SK-N-SH treated with all-trans-retinoic acid at 6 μM for 48 hours (cell line): ENCODE results near the gene MYOD1.

ENCODE experiments used
- ATAC-seq: fragments of 200-7000 bp; cut with Tn5 transposase; 3 replicates; pipeline ENCODE4 v1.9.1; 2020; ENCODE audit warnings: mild to moderate bottlenecking, moderate library complexity
- CSDC2 ChIP-seq: fragments of 250-450 bp; sonication (Bioruptor Pico); IDR thresholded peaks from 2 replicates; pipeline ENCODE4 v1.5.0; 2020; ENCODE audit warnings: mild to moderate bottlenecking, moderate library complexity
- GLIS3 ChIP-seq: fragments of 250-450 bp; sonication (Bioruptor Pico); IDR thresholded peaks from 2 replicates; pipeline ENCODE4 v1.5.0; 2020; ENCODE audit warnings: mild to moderate bottlenecking, moderate library complexity
- OSR1 ChIP-seq: fragments of 250-450 bp; sonication (Bioruptor Pico); IDR thresholded peaks from 2 replicates; pipeline ENCODE4 v1.8.0; 2022; ENCODE audit warnings: moderate library complexity, mild to moderate bottlenecking, inconsistent platforms
- PPARA ChIP-seq: fragments of 250-450 bp; sonication (Bioruptor Pico); IDR thresholded peaks from 2 replicates; pipeline ENCODE4 v1.5.0; 2020; ENCODE audit warnings: mild to moderate bottlenecking, borderline replicate concordance
- RARB ChIP-seq: fragments of 250-450 bp; sonication (Bioruptor Pico); IDR thresholded peaks from 2 replicates; pipeline ENCODE4 v1.8.0; 2021; ENCODE audit warnings: mild to moderate bottlenecking, moderate library complexity
- SNAI2 ChIP-seq: fragments of 250-450 bp; sonication (Bioruptor Pico); IDR thresholded peaks from 2 replicates; pipeline ENCODE4 v1.5.0; 2020; ENCODE audit warnings: mild to moderate bottlenecking, moderate library complexity
- TCF4 ChIP-seq: fragments of 250-450 bp; sonication (Bioruptor Pico); IDR thresholded peaks from 2 replicates; pipeline ENCODE4 v1.8.0; 2021; ENCODE audit warnings: mild to moderate bottlenecking, moderate library complexity, borderline replicate concordance
- TOX ChIP-seq: fragments of 250-450 bp; sonication (Bioruptor Pico); IDR thresholded peaks from 2 replicates; pipeline ENCODE4 v1.8.0; 2021; ENCODE audit warnings: mild to moderate bottlenecking, moderate library complexity, borderline replicate concordance
- ZC3H10 ChIP-seq: fragments of 250-450 bp; sonication (Bioruptor Pico); IDR thresholded peaks from 2 replicates; pipeline ENCODE4 v1.5.1; 2021; ENCODE audit warnings: mild to moderate bottlenecking, moderate library complexity
- ZFP3 ChIP-seq: fragments of 250-450 bp; sonication (Bioruptor Pico); IDR thresholded peaks from 2 replicates; pipeline ENCODE4 v1.5.0; 2020; ENCODE audit warnings: mild to moderate bottlenecking, moderate library complexity
- ZFP30 ChIP-seq: fragments of 450-650 bp; formaldehyde crosslinking; IDR thresholded peaks from 2 replicates; pipeline ENCODE4 v1.5.0; 2022; ENCODE audit warnings: mild to moderate bottlenecking, moderate library complexity
- ZNF565 ChIP-seq: fragments of 450-650 bp; formaldehyde crosslinking; conservative IDR thresholded peaks from 2 replicates; pipeline ENCODE4 v1.5.0; 2020; ENCODE audit warnings: low read depth, mild to moderate bottlenecking, moderate library complexity
- ZNF70 ChIP-seq: fragments of 450-650 bp; formaldehyde crosslinking; IDR thresholded peaks from 2 replicates; pipeline ENCODE4 v1.5.0; 2020; ENCODE audit warnings: mild to moderate bottlenecking, moderate library complexity
- ZNF8 ChIP-seq: fragments of 450-650 bp; formaldehyde crosslinking; IDR thresholded peaks from 2 replicates; pipeline ENCODE4 v1.5.0; 2020; ENCODE audit warnings: mild to moderate bottlenecking, moderate library complexity
- TF ChIP-seq, protein P1 (sequence below): fragments of 250-450 bp; sonication (Bioruptor Pico); IDR thresholded peaks from 2 replicates; pipeline ENCODE4 v1.8.0; 2021; ENCODE audit warnings: low read depth, mild to moderate bottlenecking, moderate library complexity, borderline replicate concordance
- TF ChIP-seq, protein P2 (sequence below): fragments of 250-450 bp; sonication (Bioruptor Pico); IDR thresholded peaks from 2 replicates; pipeline ENCODE4 v1.8.0; 2020; ENCODE audit warnings: mild to moderate bottlenecking, moderate library complexity, borderline replicate concordance
- TF ChIP-seq, protein P3 (sequence below): fragments of 250-450 bp; sonication (Bioruptor Pico); IDR thresholded peaks from 2 replicates; pipeline ENCODE4 v1.5.0; 2020; ENCODE audit warnings: mild to moderate bottlenecking, moderate library complexity
- TF ChIP-seq, protein P4 (sequence below): fragments of 250-450 bp; sonication (Bioruptor Pico); IDR thresholded peaks from 2 replicates; pipeline ENCODE4 v1.5.1; 2021; ENCODE audit warnings: mild to moderate bottlenecking, moderate library complexity

Gene MYOD1

DNA sequence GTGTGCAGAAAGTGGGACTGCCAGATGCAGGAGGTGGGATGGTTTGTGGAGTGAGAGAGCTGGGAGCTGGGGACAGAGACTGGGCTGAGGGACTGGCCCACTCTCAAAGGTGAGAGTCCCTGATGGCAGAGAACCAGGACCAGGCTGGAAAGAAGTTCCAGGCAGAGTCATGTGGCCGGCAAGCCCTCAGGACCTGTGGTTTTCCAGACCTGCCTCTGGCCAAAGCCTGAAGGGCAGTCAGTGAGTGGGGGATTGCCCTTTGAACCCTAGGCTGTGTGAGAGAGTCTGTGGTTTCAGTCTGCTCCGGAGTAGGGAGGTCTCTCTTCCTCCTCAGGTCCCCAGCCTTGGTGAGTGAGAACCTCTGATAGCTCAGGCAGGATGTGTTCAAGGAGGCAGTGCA, 32.2 kb downstream of the MYOD1 start:
- TF ChIP-seq, protein P1, sequence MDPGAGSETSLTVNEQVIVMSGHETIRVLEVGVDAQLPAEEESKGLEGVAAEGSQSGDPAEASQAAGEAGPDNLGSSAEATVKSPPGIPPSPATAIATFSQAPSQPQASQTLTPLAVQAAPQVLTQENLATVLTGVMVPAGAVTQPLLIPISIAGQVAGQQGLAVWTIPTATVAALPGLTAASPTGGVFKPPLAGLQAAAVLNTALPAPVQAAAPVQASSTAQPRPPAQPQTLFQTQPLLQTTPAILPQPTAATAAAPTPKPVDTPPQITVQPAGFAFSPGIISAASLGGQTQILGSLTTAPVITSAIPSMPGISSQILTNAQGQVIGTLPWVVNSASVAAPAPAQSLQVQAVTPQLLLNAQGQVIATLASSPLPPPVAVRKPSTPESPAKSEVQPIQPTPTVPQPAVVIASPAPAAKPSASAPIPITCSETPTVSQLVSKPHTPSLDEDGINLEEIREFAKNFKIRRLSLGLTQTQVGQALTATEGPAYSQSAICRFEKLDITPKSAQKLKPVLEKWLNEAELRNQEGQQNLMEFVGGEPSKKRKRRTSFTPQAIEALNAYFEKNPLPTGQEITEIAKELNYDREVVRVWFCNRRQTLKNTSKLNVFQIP (CRISPR knock-in tag), result no peak
- no peak for TF ChIP-seq SNAI2 (CRISPR knock-in tag)
- TF ChIP-seq PPARA (CRISPR knock-in tag), result no peak
- TF ChIP-seq, protein P2, sequence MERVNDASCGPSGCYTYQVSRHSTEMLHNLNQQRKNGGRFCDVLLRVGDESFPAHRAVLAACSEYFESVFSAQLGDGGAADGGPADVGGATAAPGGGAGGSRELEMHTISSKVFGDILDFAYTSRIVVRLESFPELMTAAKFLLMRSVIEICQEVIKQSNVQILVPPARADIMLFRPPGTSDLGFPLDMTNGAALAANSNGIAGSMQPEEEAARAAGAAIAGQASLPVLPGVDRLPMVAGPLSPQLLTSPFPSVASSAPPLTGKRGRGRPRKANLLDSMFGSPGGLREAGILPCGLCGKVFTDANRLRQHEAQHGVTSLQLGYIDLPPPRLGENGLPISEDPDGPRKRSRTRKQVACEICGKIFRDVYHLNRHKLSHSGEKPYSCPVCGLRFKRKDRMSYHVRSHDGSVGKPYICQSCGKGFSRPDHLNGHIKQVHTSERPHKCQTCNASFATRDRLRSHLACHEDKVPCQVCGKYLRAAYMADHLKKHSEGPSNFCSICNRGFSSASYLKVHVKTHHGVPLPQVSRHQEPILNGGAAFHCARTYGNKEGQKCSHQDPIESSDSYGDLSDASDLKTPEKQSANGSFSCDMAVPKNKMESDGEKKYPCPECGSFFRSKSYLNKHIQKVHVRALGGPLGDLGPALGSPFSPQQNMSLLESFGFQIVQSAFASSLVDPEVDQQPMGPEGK, result no peak
- no peak for TF ChIP-seq ZC3H10
- no peak for TF ChIP-seq ZNF8 (CRISPR knock-in tag)
- no peak for TF ChIP-seq TOX (CRISPR knock-in tag)
- no peak for ATAC-seq

DNA sequence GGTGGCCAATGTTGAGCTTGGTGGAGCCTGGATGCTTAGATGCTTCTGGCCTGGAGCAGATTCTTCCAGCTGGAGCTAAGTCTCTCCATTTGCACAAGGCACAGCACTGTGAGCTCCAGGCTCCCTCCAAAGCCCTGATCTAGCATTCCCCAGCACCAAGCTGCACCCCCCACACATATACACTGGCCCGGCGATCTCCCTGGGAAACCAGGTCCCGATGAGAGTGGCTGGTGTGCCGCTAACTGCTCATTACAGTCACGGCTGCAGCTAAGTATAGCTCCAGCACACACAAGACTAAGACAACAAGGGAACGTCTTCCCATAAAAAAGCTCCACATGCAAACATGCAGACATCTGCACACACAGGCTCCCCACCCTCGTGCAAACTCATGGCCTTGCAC, 32.8 kb downstream of the MYOD1 start:
- no peak for ATAC-seq
- TF ChIP-seq CSDC2, result no peak
- no peak for TF ChIP-seq SNAI2 (CRISPR knock-in tag)
- TF ChIP-seq, protein P3, sequence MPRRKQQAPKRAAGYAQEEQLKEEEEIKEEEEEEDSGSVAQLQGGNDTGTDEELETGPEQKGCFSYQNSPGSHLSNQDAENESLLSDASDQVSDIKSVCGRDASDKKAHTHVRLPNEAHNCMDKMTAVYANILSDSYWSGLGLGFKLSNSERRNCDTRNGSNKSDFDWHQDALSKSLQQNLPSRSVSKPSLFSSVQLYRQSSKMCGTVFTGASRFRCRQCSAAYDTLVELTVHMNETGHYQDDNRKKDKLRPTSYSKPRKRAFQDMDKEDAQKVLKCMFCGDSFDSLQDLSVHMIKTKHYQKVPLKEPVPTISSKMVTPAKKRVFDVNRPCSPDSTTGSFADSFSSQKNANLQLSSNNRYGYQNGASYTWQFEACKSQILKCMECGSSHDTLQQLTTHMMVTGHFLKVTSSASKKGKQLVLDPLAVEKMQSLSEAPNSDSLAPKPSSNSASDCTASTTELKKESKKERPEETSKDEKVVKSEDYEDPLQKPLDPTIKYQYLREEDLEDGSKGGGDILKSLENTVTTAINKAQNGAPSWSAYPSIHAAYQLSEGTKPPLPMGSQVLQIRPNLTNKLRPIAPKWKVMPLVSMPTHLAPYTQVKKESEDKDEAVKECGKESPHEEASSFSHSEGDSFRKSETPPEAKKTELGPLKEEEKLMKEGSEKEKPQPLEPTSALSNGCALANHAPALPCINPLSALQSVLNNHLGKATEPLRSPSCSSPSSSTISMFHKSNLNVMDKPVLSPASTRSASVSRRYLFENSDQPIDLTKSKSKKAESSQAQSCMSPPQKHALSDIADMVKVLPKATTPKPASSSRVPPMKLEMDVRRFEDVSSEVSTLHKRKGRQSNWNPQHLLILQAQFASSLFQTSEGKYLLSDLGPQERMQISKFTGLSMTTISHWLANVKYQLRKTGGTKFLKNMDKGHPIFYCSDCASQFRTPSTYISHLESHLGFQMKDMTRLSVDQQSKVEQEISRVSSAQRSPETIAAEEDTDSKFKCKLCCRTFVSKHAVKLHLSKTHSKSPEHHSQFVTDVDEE (CRISPR knock-in tag), result no peak
- no peak for TF ChIP-seq ZNF565 (CRISPR knock-in tag)
- no peak for TF ChIP-seq OSR1 (CRISPR knock-in tag)
- TF ChIP-seq GLIS3, result no peak

DNA sequence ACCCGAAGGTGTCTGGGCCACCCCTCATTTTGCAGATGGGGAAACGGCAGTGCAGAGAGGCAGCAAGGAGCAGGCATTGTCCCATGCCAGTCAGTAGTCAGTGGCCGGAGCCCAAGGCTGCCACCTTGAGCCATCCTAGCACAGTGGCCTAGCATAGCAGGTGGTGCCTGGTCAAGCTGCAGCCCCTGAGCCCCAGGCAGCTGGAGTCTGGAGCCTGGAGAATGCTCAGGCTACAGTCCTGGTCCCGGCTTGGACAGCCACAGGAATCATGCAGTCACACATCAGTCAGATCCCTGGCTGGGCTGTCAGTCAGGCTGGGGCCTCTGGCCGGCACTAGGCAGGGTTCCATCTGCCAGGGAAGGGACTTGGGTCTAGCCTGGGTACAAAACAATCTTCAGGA, 33.8 kb downstream of the MYOD1 start:
- ATAC-seq, result no peak
- no peak for TF ChIP-seq ZFP3 (CRISPR knock-in tag)
- no peak for TF ChIP-seq ZNF8 (CRISPR knock-in tag)
- TF ChIP-seq, protein P4, sequence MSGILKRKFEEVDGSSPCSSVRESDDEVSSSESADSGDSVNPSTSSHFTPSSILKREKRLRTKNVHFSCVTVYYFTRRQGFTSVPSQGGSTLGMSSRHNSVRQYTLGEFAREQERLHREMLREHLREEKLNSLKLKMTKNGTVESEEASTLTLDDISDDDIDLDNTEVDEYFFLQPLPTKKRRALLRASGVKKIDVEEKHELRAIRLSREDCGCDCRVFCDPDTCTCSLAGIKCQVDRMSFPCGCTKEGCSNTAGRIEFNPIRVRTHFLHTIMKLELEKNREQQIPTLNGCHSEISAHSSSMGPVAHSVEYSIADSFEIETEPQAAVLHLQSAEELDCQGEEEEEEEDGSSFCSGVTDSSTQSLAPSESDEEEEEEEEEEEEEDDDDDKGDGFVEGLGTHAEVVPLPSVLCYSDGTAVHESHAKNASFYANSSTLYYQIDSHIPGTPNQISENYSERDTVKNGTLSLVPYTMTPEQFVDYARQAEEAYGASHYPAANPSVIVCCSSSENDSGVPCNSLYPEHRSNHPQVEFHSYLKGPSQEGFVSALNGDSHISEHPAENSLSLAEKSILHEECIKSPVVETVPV, result no peak
- no peak for TF ChIP-seq ZNF70 (CRISPR knock-in tag)
- TF ChIP-seq PPARA (CRISPR knock-in tag), result no peak
- TF ChIP-seq GLIS3, result no peak
- no peak for TF ChIP-seq TCF4
- TF ChIP-seq RARB, result no peak
- no peak for TF ChIP-seq TOX (CRISPR knock-in tag)
- TF ChIP-seq ZC3H10, result no peak
- TF ChIP-seq, protein P1 (CRISPR knock-in tag), result no peak
- TF ChIP-seq ZNF565 (CRISPR knock-in tag), result no peak
- TF ChIP-seq ZFP30, result no peak
- TF ChIP-seq, protein P3 (CRISPR knock-in tag), result no peak
